B cell (primary cell): ENCODE data around the gene ECT2. TPM values are rescaled to one million over a fixed set of nuclear protein-coding genes. Genes with fewer than 3 reads are reported as not detected.
A peak's percentile ranks its signal among the peaks of the same experiment; 100 is the strongest.

Source experiments
- ATAC-seq: fragments of 200-7000 bp; cut with Tn5 transposase; one replicate; pipeline ENCODE4 v1.10.0; 2021; ENCODE audit warnings: low read depth, mild to moderate bottlenecking, moderate number of reproducible peaks, moderate library complexity
- CTCF ChIA-PET: fragments of 350-600 bp; sonication (Branson Sonifier 250); formaldehyde crosslinking; loops from one replicate; lab custom pipeline; 2021; ENCODE audit warnings: antibody characterized with exemption, inconsistent platforms; lab: Charles Lee
- POLR2A ChIA-PET: fragments of 350-600 bp; sonication (Branson Sonifier 250); formaldehyde crosslinking; loops from one replicate; lab custom pipeline; 2021; ENCODE audit warnings: antibody characterized with exemption; lab: Charles Lee
- DNase-seq: peaks from one replicate; pipeline ENCODE4 v3.0.0; 2013
- H2AFZ ChIP-seq: 2 replicates; pipeline ENCODE4 v1.6.1; 2012; ENCODE audit warnings: mild to moderate bottlenecking, low read depth, low read length; ENCODE audit not compliant: insufficient read depth, poor library complexity, severe bottlenecking
- H3K27ac ChIP-seq, 2 donors: 1 replicate in 1 of 2; 2 replicates in 1 of 2; pipeline ENCODE4 v1.5.1; 2012 to 2013; ENCODE audit warnings: low read length in 2 of 2, mild to moderate bottlenecking in 2 of 2, moderate library complexity in 1 of 2
- H3K27me3 ChIP-seq, 4 experiments: fragments of 200-600 bp in 1 of 4; sonication (generic) in 1 of 4; replicated peaks in 1 of 4; 1 replicate in 2 of 4; 2 replicates in 2 of 4; pipeline versions ENCODE4 v1.6.1 to v1.7.0; 2013 to 2016; ENCODE audit warnings: low read length in 3 of 4, mild to moderate bottlenecking in 2 of 4, mixed read lengths in 1 of 4, moderate library complexity in 1 of 4; ENCODE audit not compliant: insufficient read depth in 4 of 4, control insufficient read depth in 3 of 4; ENCODE audit errors: control extremely low read depth in 1 of 4
- H3K36me3 ChIP-seq, 2 experiments: replicated peaks in 1 of 2; 1 replicate in 1 of 2; 2 replicates in 1 of 2; pipeline versions ENCODE4 v1.6.1 to v1.7.1; 2013; ENCODE audit warnings: low read length in 1 of 2; ENCODE audit not compliant: insufficient read depth in 2 of 2, control insufficient read depth in 1 of 2; ENCODE audit errors: control extremely low read depth in 1 of 2, extremely low read depth in 1 of 2
- H3K4me1 ChIP-seq, 2 donors: fragments of 200-600 bp in 1 of 2; sonication (generic) in 1 of 2; 1 replicate in 1 of 2; 2 replicates in 1 of 2; pipeline versions ENCODE4 v1.5.1 to v1.6.1; 2013 to 2017; ENCODE audit warnings: low read length in 2 of 2; ENCODE audit not compliant: control insufficient read depth in 2 of 2, insufficient read depth in 2 of 2
- H3K4me2 ChIP-seq: replicated peaks from 2 replicates; pipeline ENCODE3; 2012; ENCODE audit warnings: mild to moderate bottlenecking, low read depth, low read length; ENCODE audit not compliant: poor library complexity, severe bottlenecking
- H3K4me3 ChIP-seq, 5 experiments: fragments of 200-600 bp in 1 of 5; sonication (generic) in 1 of 5; 1 replicate in 3 of 5; 2 replicates in 2 of 5; pipeline versions ENCODE4 v1.5.1 to v1.7.0; 2011 to 2016; ENCODE audit warnings: low read length in 4 of 5, mild to moderate bottlenecking in 4 of 5, low read depth in 2 of 5, control low read depth in 1 of 5, moderate library complexity in 1 of 5; ENCODE audit not compliant: insufficient read depth in 1 of 5; ENCODE audit errors: control extremely low read depth in 1 of 5, extremely low read depth in 1 of 5
- H3K79me2 ChIP-seq: fragments of 200-600 bp; sonication (generic); one replicate; pipeline ENCODE4 v1.6.0; 2016; ENCODE audit warnings: low read length; ENCODE audit not compliant: control insufficient read depth, insufficient read depth
- H3K9ac ChIP-seq: fragments of 200-600 bp; sonication (generic); 2 replicates; pipeline ENCODE4 v1.6.1; 2017; ENCODE audit warnings: mild to moderate bottlenecking, low read length, moderate library complexity
- H3K9me3 ChIP-seq, 3 donors: one replicate each; pipeline versions ENCODE4 v1.6.1 to v1.7.1; 2013; ENCODE audit warnings: low read length in 2 of 3; ENCODE audit not compliant: control insufficient read depth in 2 of 3, insufficient read depth in 1 of 3; ENCODE audit errors: control extremely low read depth in 1 of 3
- H4K20me1 ChIP-seq: 2 replicates; pipeline ENCODE4 v1.6.0; 2012; ENCODE audit warnings: mild to moderate bottlenecking, low read length; ENCODE audit not compliant: insufficient read depth, control insufficient read depth, poor library complexity, severe bottlenecking
- H3K27ac Mint-ChIP-seq: one replicate; pipeline ENCODE4 v1.8.0; 2021; ENCODE audit warnings: mixed read lengths
- H3K27me3 Mint-ChIP-seq: one replicate; pipeline ENCODE4 v1.8.0; 2021; ENCODE audit warnings: mixed read lengths
- H3K4me1 Mint-ChIP-seq: one replicate; pipeline ENCODE4 v1.8.0; 2021; ENCODE audit warnings: mixed read lengths
- H3K4me3 Mint-ChIP-seq: one replicate; pipeline ENCODE4 v1.8.0; 2021; ENCODE audit warnings: mixed read lengths
- H3K9me3 Mint-ChIP-seq: one replicate; pipeline ENCODE4 v1.8.0; 2022; ENCODE audit warnings: mixed read lengths; ENCODE audit not compliant: insufficient read depth
- EZH2 ChIP-seq: IDR thresholded peaks from 2 replicates; pipeline ENCODE4 v1.6.1; 2012; ENCODE audit warnings: borderline replicate concordance, low read depth, mild to moderate bottlenecking, moderate library complexity, low read length; ENCODE audit not compliant: insufficient read depth, poor library complexity, severe bottlenecking
- WGBS: methylation state at CpG from one replicate; pipeline ENCODE4 v1.1.5; 2013; ENCODE audit warnings: missing lambda C conversion rate; ENCODE audit not compliant: insufficient coverage; 5-methylcytosine and 5-hydroxymethylcytosine counted together
- intact Hi-C: fragments of 100-400 bp; cut with micrococcal nuclease; formaldehyde crosslinking; loops from one replicate; pipeline ENCODE4 v1.10.0; 2022
- polyA plus RNA-seq: library from polyadenylated mRNA; depleted of rRNA; stranded (reverse); fragments of >200 nt; gene quantifications from 2 replicates; pipeline ENCODE4 v1.2.3, GENCODE V29; 2012
- total RNA-seq, 2 donors: library from RNA; stranded (reverse); fragments of 120-200 nt in 1 of 2; gene quantifications; 1 replicate in 1 of 2; 2 replicates in 1 of 2; pipeline versions ENCODE4 v1.2.3 to v1.2.4, GENCODE V29; 2013 to 2022
- TF ChIP-seq, protein P1 (sequence below): fragments of 200-600 bp; IDR thresholded peaks from one replicate; pipeline ENCODE4 v1.8.0; 2022; ENCODE audit warnings: antibody characterized with exemption, mild to moderate bottlenecking

ECT2 gene
- total and polyA plus RNA-seq, 2 donors (not counting 1 experiment from before 2014, with no cell fraction given), result 1.00 to 5.1 TPM

- H3K4me1 Mint-ChIP-seq, result peaks cover 30% of the 10 kb centered on the region
- H3K27me3 Mint-ChIP-seq, result no peaks in the 10 kb centered on the region
- peak overlapping the region; percentile 89 for H3K27ac Mint-ChIP-seq
- peak overlapping the region; percentile 86 to 98 (median 94) for H3K4me3 ChIP-seq
- H3K9ac ChIP-seq, result peak overlapping the region; percentile 80
- no peaks in the 10 kb centered on the region for H3K79me2 ChIP-seq
- peaks cover 17 to 23% of the 10 kb centered on the region in 2 donors for H3K4me1 ChIP-seq
- H3K9me3 Mint-ChIP-seq, result no peaks in the 10 kb centered on the region
- DNase-seq, result no peak
- peaks cover 0 to 4% (median 0%) of the 10 kb centered on the region in 4 experiments for H3K27me3 ChIP-seq
- H3K27ac ChIP-seq, result peak overlapping the region; percentile 28 to 38
- ChIA-PET POLR2A (interaction anchor here (1.6 kb wide), 1 partner anchor 39 kb away, joined by 8 read pairs; the partner anchor contains the start of gene ECT2), CTCF (interaction anchor here (1.1 to 2.1 kb wide), 9 partner anchors 25 to 235 kb away, joined by 3 to 17 read pairs (median 4); partner anchors contain the start of gene ECT2)
- no peaks in the 10 kb centered on the region for H3K9me3 ChIP-seq
- intact Hi-C loops, result loop anchor here (1.0 to 2.0 kb wide), 3 partner anchors 37 to 221 kb away; partner anchors contain the start of gene ECT2
- no peak for TF ChIP-seq EZH2
- TF ChIP-seq, protein P1, sequence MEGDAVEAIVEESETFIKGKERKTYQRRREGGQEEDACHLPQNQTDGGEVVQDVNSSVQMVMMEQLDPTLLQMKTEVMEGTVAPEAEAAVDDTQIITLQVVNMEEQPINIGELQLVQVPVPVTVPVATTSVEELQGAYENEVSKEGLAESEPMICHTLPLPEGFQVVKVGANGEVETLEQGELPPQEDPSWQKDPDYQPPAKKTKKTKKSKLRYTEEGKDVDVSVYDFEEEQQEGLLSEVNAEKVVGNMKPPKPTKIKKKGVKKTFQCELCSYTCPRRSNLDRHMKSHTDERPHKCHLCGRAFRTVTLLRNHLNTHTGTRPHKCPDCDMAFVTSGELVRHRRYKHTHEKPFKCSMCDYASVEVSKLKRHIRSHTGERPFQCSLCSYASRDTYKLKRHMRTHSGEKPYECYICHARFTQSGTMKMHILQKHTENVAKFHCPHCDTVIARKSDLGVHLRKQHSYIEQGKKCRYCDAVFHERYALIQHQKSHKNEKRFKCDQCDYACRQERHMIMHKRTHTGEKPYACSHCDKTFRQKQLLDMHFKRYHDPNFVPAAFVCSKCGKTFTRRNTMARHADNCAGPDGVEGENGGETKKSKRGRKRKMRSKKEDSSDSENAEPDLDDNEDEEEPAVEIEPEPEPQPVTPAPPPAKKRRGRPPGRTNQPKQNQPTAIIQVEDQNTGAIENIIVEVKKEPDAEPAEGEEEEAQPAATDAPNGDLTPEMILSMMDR, result no peak
- peak overlapping the region; percentile 98 for H3K4me3 Mint-ChIP-seq
- WGBS, result 13% methylated on average over 1 of the region's 2 CpGs
- no peak for ATAC-seq
- H3K4me2 ChIP-seq, result peak overlapping the region; percentile 82
- peak overlapping the region; percentile 84 for H2AFZ ChIP-seq
- H4K20me1 ChIP-seq, result no peaks in the 10 kb centered on the region
- H3K36me3 ChIP-seq, result no peaks in the 10 kb centered on the region
These were observed 39.1 kb upstream of the ECT2 start for GRCh38 chr3:172711454-172711795.

- Histone ChIP-seq H3K4me2 (no peak overlapping the region), H3K9ac (no peak overlapping the region), H2AFZ (no peak overlapping the region), H3K36me3 (no peaks in the 10 kb centered on the region), H3K27me3 (peaks cover 0 to 9% (median 0%) of the 10 kb centered on the region in 4 experiments), H3K27ac (no peak overlapping the region), H3K4me1 (peaks cover 18 to 23% of the 10 kb centered on the region in 2 donors), H3K4me3 (no peak overlapping the region), H3K9me3 (no peaks in the 10 kb centered on the region), H4K20me1 (no peaks in the 10 kb centered on the region), H3K79me2 (no peaks in the 10 kb centered on the region)
- ChIA-PET POLR2A (no interaction called here), CTCF (interaction anchor here (0.7 to 1.5 kb wide), 2 partner anchors 9 to 787 kb away, joined by 3 read pairs; no protein-coding TSS in a partner anchor)
- WGBS, result no CpG with 5 or more reads among the region's 3 CpGs
- H3K27ac Mint-ChIP-seq, result no peak overlapping the region
- intact Hi-C loops, result no loop called here
- H3K4me1 Mint-ChIP-seq, result peaks cover 27% of the 10 kb centered on the region
- no peaks in the 10 kb centered on the region for H3K9me3 Mint-ChIP-seq
- TF ChIP-seq, protein P1, result no peak
- no peak for TF ChIP-seq EZH2
- DNase-seq (no peak), ATAC-seq (no peak)
- H3K27me3 Mint-ChIP-seq, result peaks cover 5% of the 10 kb centered on the region
- H3K4me3 Mint-ChIP-seq, result no peak overlapping the region
These were observed 37.2 kb upstream of the ECT2 start for GRCh38 chr3:172713316-172713715.
